ENCODE results near the gene CAMSAP2. TPM values are rescaled to one million over a fixed set of nuclear protein-coding genes. Genes with fewer than 3 reads are reported as not detected.

CAMSAP2 gene
- total and polyA plus RNA-seq, 12 donors = 7.0 to 47.1 (median 38.1) TPM

DNA sequence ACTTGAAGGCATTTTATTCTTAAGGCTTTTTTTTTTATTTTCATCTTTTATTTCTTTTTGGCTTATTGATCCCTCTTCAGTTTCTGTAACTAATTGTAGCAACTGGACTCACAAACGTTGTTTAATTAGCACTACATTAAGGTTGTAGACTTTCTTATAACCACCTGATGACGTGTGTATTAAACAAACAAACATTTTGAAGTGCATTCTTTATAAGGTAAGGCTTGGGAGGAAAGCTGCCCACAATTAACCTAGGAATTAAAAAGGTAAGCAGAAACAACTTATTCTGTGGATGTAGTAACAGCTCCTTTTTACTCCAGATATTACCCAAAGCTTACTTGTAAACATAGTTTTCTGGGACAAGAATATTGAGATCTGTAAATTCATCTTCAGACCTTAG is 55.0 kb downstream of the CAMSAP2 start:
- Histone ChIP-seq H3K9me3 (no peaks in the 10 kb centered on the region), H3K36me3 (no peaks in the 10 kb centered on the region), H3K27ac (no peak overlapping the region), H3K27me3 (no peaks in the 10 kb centered on the region), H3K4me1 (peaks cover 7 to 35% (median 15%) of the 10 kb centered on the region in 9 donors), H3K4me3 (no peak overlapping the region)
- ATAC-seq (no peak), DNase-seq (no peak)
- TF ChIP-seq, protein P1, sequence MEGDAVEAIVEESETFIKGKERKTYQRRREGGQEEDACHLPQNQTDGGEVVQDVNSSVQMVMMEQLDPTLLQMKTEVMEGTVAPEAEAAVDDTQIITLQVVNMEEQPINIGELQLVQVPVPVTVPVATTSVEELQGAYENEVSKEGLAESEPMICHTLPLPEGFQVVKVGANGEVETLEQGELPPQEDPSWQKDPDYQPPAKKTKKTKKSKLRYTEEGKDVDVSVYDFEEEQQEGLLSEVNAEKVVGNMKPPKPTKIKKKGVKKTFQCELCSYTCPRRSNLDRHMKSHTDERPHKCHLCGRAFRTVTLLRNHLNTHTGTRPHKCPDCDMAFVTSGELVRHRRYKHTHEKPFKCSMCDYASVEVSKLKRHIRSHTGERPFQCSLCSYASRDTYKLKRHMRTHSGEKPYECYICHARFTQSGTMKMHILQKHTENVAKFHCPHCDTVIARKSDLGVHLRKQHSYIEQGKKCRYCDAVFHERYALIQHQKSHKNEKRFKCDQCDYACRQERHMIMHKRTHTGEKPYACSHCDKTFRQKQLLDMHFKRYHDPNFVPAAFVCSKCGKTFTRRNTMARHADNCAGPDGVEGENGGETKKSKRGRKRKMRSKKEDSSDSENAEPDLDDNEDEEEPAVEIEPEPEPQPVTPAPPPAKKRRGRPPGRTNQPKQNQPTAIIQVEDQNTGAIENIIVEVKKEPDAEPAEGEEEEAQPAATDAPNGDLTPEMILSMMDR (IDR thresholded peaks at IDR 0.05) = no peak
- 73 to 81% methylated on average over 2 of the region's 2 CpGs for WGBS, 2 donors
- intact Hi-C loops (cut with DNase I) = no loop called here

DNA sequence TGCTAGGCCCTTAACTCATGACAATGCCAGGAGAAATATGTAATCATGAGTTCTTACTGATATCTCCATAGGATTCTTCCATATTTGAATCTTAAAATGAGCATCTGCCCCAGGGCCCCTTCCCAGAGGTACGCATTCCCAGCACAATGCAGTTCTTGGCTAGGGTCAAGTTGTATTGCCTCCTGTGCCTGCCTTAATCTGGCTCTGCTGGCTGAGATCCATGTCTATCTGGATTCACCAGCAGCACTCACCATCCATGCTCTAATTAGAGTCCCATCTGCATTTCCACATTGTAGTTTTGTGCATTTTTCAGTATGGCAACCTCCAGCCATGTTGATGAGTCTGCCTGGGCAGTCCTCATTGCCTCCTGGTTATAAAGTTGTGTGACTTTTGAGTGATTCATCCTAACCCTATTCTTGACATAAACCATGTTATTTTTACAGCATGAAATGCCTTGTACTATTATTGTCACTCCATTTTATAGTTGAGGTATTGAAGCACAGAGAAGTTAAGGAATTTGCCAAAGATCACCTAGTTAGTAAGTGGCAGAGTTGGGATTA is 55.9 kb downstream of the CAMSAP2 start:
- no peaks in the 10 kb centered on the region for H3K27me3 ChIP-seq
- peak in 6 of 8 donors; percentile 38 to 58 (median 46) for ATAC-seq

DNA sequence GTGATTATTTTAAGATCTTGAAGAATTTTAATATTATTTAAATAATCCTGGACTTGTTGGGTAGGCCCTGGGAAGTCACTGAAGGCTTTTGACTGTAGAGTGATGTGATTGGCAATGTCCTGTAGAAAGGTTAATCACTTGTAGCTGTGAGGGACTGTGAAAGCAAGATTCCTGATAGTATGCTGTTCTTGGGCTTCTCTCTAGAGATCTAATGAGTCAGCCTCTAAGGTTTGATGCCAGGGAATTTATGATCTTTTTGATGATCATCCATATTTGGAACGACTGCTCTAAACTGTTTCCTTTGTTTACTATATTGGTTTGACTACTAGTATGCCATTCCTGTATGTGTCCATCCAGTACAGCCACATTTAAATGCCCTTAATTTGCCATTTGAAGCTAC is 56.5 kb downstream of the CAMSAP2 start:
- Histone ChIP-seq H3K27ac (no peak overlapping the region), H3K4me3 (no peak overlapping the region), H3K36me3 (no peaks in the 10 kb centered on the region), H3K4me1 (peaks cover 7 to 30% (median 15%) of the 10 kb centered on the region in 9 donors), H3K9me3 (no peaks in the 10 kb centered on the region), H3K27me3 (no peaks in the 10 kb centered on the region)
- ATAC-seq (peak in 2 of 8 donors; percentile 39 to 48), DNase-seq (no peak)
- WGBS, 2 donors = 20 to 30% methylated on average over 1 of the region's 1 CpG
- intact Hi-C loops (cut with DNase I) = no loop called here
- TF ChIP-seq, protein P1 (IDR thresholded peaks at IDR 0.05) = no peak

More for the DNA sequence above, 55.9 kb downstream of the CAMSAP2 start:
- TF ChIP-seq, protein P1 (IDR thresholded peaks at IDR 0.05) = no peak
- Histone ChIP-seq H3K9me3 (no peaks in the 10 kb centered on the region), H3K36me3 (no peaks in the 10 kb centered on the region), H3K27ac (no peak overlapping the region), H3K4me1 (peaks cover 7 to 31% (median 15%) of the 10 kb centered on the region in 9 donors), H3K4me3 (no peak overlapping the region)
- DNase-seq = no peak
- intact Hi-C loops (cut with DNase I) = no loop called here
- 57 to 76% methylated on average over 1 of the region's 1 CpG for WGBS, 2 donors

DNA sequence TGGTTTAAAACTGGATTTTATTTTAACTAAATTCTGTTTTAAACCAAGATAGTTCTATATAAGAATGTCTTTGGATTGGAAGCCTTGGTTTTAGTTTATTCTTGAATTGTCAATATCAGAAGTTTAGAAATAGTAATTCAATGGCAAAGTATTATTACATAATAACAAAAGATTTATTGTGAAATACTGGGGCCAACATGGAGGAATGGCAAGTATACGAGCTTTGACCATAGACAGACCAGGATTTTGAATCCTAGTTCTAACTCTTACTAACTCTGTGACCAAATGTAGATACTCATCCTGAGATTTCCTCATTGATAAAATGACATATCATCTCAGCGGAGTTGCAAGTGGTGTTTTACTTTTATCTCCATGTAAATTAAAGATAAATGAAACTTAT is 63.3 kb downstream of the CAMSAP2 start:
- no peak overlapping the region for H3K27ac ChIP-seq
- H3K9me3 ChIP-seq = no peaks in the 10 kb centered on the region
- DNase-seq = no peak
- TF ChIP-seq, protein P1 (IDR thresholded peaks at IDR 0.05) = no peak
- 81 to 85% methylated on average over 2 of the region's 2 CpGs for WGBS, 2 donors
- H3K27me3 ChIP-seq = no peaks in the 10 kb centered on the region
- H3K36me3 ChIP-seq = peaks cover 0 to 2% (median 0%) of the 10 kb centered on the region in 9 donors
- ATAC-seq = no peak
- intact Hi-C loops (cut with DNase I) = loop anchor here (1.0 to 10.0 kb wide), 11 partner anchors 61 to 180 kb away; partner anchors contain the start of genes DDX59 (in 6 of the 10), KIF14 (in 4 of the 10) and CAMSAP2 (in 3 of the 10)
- peaks cover 0 to 19% (median 9%) of the 10 kb centered on the region in 9 donors for H3K4me1 ChIP-seq
- no peak overlapping the region for H3K4me3 ChIP-seq
